Ovary (tissue), 3 donors: ENCODE results near the gene NTRK3.

ENCODE experiments used
- CTCF ChIP-seq, 3 donors: fragments of 450-650 bp in 2 of 3; fragments of 200-600 bp in 1 of 3; IDR thresholded peaks; one replicate each; pipeline versions ENCODE4 v1.5.1 to v1.8.0; 2016 to 2022; ENCODE audit warnings: antibody characterized with exemption in 3 of 3, mild to moderate bottlenecking in 1 of 3
- EP300 ChIP-seq: sonication (generic); formaldehyde crosslinking; IDR thresholded peaks from one replicate; pipeline ENCODE4 v1.6.1; 2017; ENCODE audit warnings: antibody characterized with exemption
- POLR2A ChIP-seq: fragments of 450-650 bp; IDR thresholded peaks from one replicate; pipeline ENCODE4 v1.6.1; 2017; ENCODE audit warnings: antibody characterized with exemption, mild to moderate bottlenecking, moderate library complexity
- donor health status: DM: no; HTN: no; CAD: no.

GRCh38 chr15:88075102-88075501 lies 181.4 kb downstream of the NTRK3 start:
- TF ChIP-seq POLR2A: no peak
- TF ChIP-seq CTCF (IDR thresholded peaks at IDR 0.05): no peak
- TF ChIP-seq EP300: no peak
